H9 (cell line): ENCODE measurements around the gene EHBP1. TPM values are rescaled to one million over a fixed set of nuclear protein-coding genes. Genes with fewer than 3 reads are reported as not detected.

ENCODE experiments used
- DNase-seq: peaks from one replicate; pipeline ENCODE4 v3.0.0-alpha.2; 2017
- H2AFZ ChIP-seq: one replicate; pipeline ENCODE4 v1.6.1; 2013; ENCODE audit warnings: mild to moderate bottlenecking, low read length, control low read depth, moderate library complexity
- H2AK5ac ChIP-seq: 2 replicates; pipeline ENCODE4 v1.6.1; 2013; ENCODE audit warnings: low read length, control low read depth, mixed read lengths; ENCODE audit not compliant: insufficient read length
- H2BK120ac ChIP-seq: one replicate; pipeline ENCODE4 v1.6.1; 2013; ENCODE audit warnings: low read depth, mild to moderate bottlenecking, low read length, control low read depth, inconsistent platforms; ENCODE audit not compliant: poor library complexity, severe bottlenecking
- H2BK12ac ChIP-seq: 2 replicates; pipeline ENCODE4 v1.6.1; 2013; ENCODE audit warnings: low read length, control low read depth, mixed read lengths, low read depth; ENCODE audit not compliant: insufficient read length
- H2BK15ac ChIP-seq: 2 replicates; pipeline ENCODE4 v1.6.1; 2013; ENCODE audit warnings: low read depth, low read length, control low read depth
- H2BK20ac ChIP-seq: one replicate; pipeline ENCODE4 v1.6.1; 2013; ENCODE audit warnings: low read depth, mild to moderate bottlenecking, low read length, control low read depth, inconsistent platforms; ENCODE audit not compliant: poor library complexity, severe bottlenecking
- H2BK5ac ChIP-seq: 2 replicates; pipeline ENCODE4 v1.6.1; 2013; ENCODE audit warnings: low read length, control low read depth, mixed read lengths; ENCODE audit not compliant: insufficient read length
- H3K14ac ChIP-seq: 2 replicates; pipeline ENCODE4 v1.6.1; 2013; ENCODE audit warnings: low read length, control low read depth; ENCODE audit not compliant: insufficient read depth
- H3K18ac ChIP-seq: 2 replicates; pipeline ENCODE4 v1.6.1; 2013; ENCODE audit warnings: low read depth, mild to moderate bottlenecking, mixed read lengths, low read length, control low read depth; ENCODE audit not compliant: insufficient read length
- H3K23ac ChIP-seq: 2 replicates; pipeline ENCODE4 v1.6.1; 2013; ENCODE audit warnings: low read length, control low read depth, mixed read lengths, low read depth; ENCODE audit not compliant: insufficient read length
- H3K23me2 ChIP-seq: 2 replicates; pipeline ENCODE4 v1.6.1; 2013; ENCODE audit warnings: low read depth, mild to moderate bottlenecking, mixed read lengths, low read length, control low read depth; ENCODE audit not compliant: insufficient read length, poor library complexity, severe bottlenecking
- H3K27ac ChIP-seq: 2 replicates; pipeline ENCODE4 v1.5.1; 2013; ENCODE audit warnings: low read length, control low read depth, mixed read lengths, low read depth; ENCODE audit not compliant: insufficient read length
- H3K27me3 ChIP-seq: 2 replicates; pipeline ENCODE4 v1.6.1; 2013; ENCODE audit warnings: low read length, control low read depth, inconsistent platforms; ENCODE audit not compliant: insufficient read depth
- H3K4ac ChIP-seq: 2 replicates; pipeline ENCODE4 v1.6.1; 2013; ENCODE audit warnings: low read depth, mild to moderate bottlenecking, control low read depth, inconsistent platforms, low read length, moderate library complexity
- H3K4me1 ChIP-seq: 2 replicates; pipeline ENCODE4 v1.6.1; 2013; ENCODE audit warnings: low read length, control low read depth, inconsistent platforms; ENCODE audit not compliant: insufficient read depth
- H3K4me2 ChIP-seq: 2 replicates; pipeline ENCODE4 v1.6.1; 2013; ENCODE audit warnings: low read length, control low read depth, mixed read lengths; ENCODE audit not compliant: insufficient read length, insufficient read depth
- H3K56ac ChIP-seq: 2 replicates; pipeline ENCODE4 v1.6.1; 2013; ENCODE audit warnings: low read depth, mild to moderate bottlenecking, mixed read lengths, low read length, control low read depth; ENCODE audit not compliant: insufficient read length
- H3K79me1 ChIP-seq: 2 replicates; pipeline ENCODE4 v1.6.1; 2013; ENCODE audit warnings: low read depth, mild to moderate bottlenecking, moderate library complexity, low read length, control low read depth, inconsistent platforms; ENCODE audit not compliant: insufficient read depth, poor library complexity, severe bottlenecking
- H3K79me2 ChIP-seq: 2 replicates; pipeline ENCODE4 v1.6.1; 2013; ENCODE audit warnings: low read length, control low read depth, inconsistent platforms; ENCODE audit not compliant: insufficient read depth
- H3K9ac ChIP-seq: 2 replicates; pipeline ENCODE4 v1.6.1; 2013; ENCODE audit warnings: low read length, control low read depth, mixed read lengths; ENCODE audit not compliant: insufficient read length; ENCODE audit errors: extremely low read depth
- H3K9me3 ChIP-seq: one replicate; pipeline ENCODE4 v1.6.1; 2013; ENCODE audit warnings: low read depth, low read length, inconsistent platforms; ENCODE audit not compliant: control insufficient read depth
- H3T11ph ChIP-seq: one replicate; pipeline ENCODE4 v1.6.1; 2013; ENCODE audit warnings: mild to moderate bottlenecking, low read length, control low read depth, inconsistent platforms
- H4K20me1 ChIP-seq: one replicate; pipeline ENCODE4 v1.6.1; 2013; ENCODE audit not compliant: control insufficient read depth, insufficient read length, insufficient read depth
- H4K5ac ChIP-seq: 2 replicates; pipeline ENCODE4 v1.6.1; 2013; ENCODE audit warnings: low read depth, mild to moderate bottlenecking, mixed read lengths, low read length, control low read depth; ENCODE audit not compliant: insufficient read length
- H4K8ac ChIP-seq: replicated peaks from 2 replicates; pipeline ENCODE4 v1.6.1; 2013; ENCODE audit warnings: low read length, control low read depth, mixed read lengths, low read depth; ENCODE audit not compliant: insufficient read length
- H4K91ac ChIP-seq: 2 replicates; pipeline ENCODE4 v1.6.1; 2013; ENCODE audit warnings: low read depth, mild to moderate bottlenecking, moderate library complexity, mixed read lengths, low read length, control low read depth; ENCODE audit not compliant: insufficient read length
- H3K27ac Mint-ChIP-seq, 3 experiments: 2 replicates in 2 of 3; 3 replicates in 1 of 3; pipeline ENCODE4 v1.8.0; 2020 to 2021; ENCODE audit warnings: mixed read lengths in 3 of 3, mild to moderate bottlenecking in 1 of 3, moderate library complexity in 1 of 3
- H3K27me3 Mint-ChIP-seq: 2 replicates; pipeline ENCODE4 v1.8.0; 2021; ENCODE audit warnings: low read depth, mild to moderate bottlenecking, moderate library complexity, mixed read lengths
- H3K36me3 Mint-ChIP-seq, 3 experiments: 2 replicates in 2 of 3; 3 replicates in 1 of 3; pipeline ENCODE4 v1.8.0; 2020 to 2021; ENCODE audit warnings: low read depth in 3 of 3, mixed read lengths in 3 of 3; ENCODE audit not compliant: insufficient read depth in 1 of 3
- H3K4me1 Mint-ChIP-seq, 2 experiments: 2 replicates each; pipeline ENCODE4 v1.8.0; 2020; ENCODE audit warnings: mixed read lengths in 2 of 2
- H3K4me3 Mint-ChIP-seq, 2 experiments: 2 replicates in 1 of 2; 3 replicates in 1 of 2; pipeline ENCODE4 v1.8.0; 2020 to 2021; ENCODE audit warnings: mild to moderate bottlenecking in 2 of 2, mixed read lengths in 2 of 2, moderate library complexity in 1 of 2
- H3K9me3 Mint-ChIP-seq, 2 experiments: 2 replicates in 1 of 2; 3 replicates in 1 of 2; pipeline ENCODE4 v1.8.0; 2020; ENCODE audit warnings: mild to moderate bottlenecking in 2 of 2, mixed read lengths in 2 of 2, moderate library complexity in 1 of 2
- CTCF ChIP-seq: fragments of 200-600 bp; sonication (generic); conservative IDR thresholded peaks from 3 replicates; pipeline ENCODE4 v1.8.0; 2021; ENCODE audit warnings: antibody characterized with exemption, mild to moderate bottlenecking
- total RNA-seq: library from RNA; stranded (reverse); gene quantifications from 2 replicates; pipeline ENCODE4 v1.2.1, GENCODE V29; 2021

EHBP1 gene
- total RNA-seq, 1 experiment from 2014 or later, result 35.6 TPM

DNA sequence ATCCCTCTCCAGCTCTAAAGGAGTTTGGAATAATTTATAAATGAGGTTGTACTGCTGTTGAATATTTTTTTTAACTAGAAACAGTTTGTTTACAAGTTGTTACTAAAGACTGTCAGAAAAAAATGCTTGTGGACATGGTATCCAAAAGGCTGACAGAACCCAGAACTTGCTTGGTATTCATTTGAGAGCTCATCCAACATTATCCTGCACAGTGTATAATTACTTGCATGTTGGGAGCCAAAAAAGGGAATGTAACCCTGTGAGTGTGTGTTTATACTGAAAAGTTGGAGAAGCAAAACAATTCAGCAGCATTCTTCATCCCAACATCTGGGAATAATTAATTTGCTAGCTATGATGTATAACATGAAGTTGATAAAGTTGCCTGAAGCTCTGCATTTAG is 42.1 kb upstream of the EHBP1 start:
- H3K79me2 ChIP-seq, result no peaks in the 10 kb centered on the region
- no peak overlapping the region for H3K18ac ChIP-seq
- no peak overlapping the region for H2BK120ac ChIP-seq
- no peak overlapping the region for H3K4me2 ChIP-seq
- no peak overlapping the region for H3K9ac ChIP-seq
- H4K5ac ChIP-seq, result no peak overlapping the region
- no peak overlapping the region for H2AFZ ChIP-seq
- H2BK12ac ChIP-seq, result no peak overlapping the region
- no peaks in the 10 kb centered on the region for H4K20me1 ChIP-seq
- Mint-ChIP-seq H3K9me3 (no peaks in the 10 kb centered on the region), H3K36me3 (no peaks in the 10 kb centered on the region), H3K4me3 (no peak overlapping the region), H3K27ac (no peak overlapping the region), H3K27me3 (no peaks in the 10 kb centered on the region), H3K4me1 (peaks cover 10 to 19% of the 10 kb centered on the region in 2 experiments; a peak in 3 of 4 replicates)
- H2BK20ac ChIP-seq, result no peak overlapping the region
- no peak overlapping the region for H3K56ac ChIP-seq
- no peak for TF ChIP-seq CTCF
- H3K14ac ChIP-seq, result no peak overlapping the region
- H3K4me1 ChIP-seq, result peaks cover 3% of the 10 kb centered on the region; the same call in 1 of the 2 replicates
- H3K27ac ChIP-seq, result no peak overlapping the region
- no peaks in the 10 kb centered on the region for H3K27me3 ChIP-seq
- no peak overlapping the region for H4K8ac ChIP-seq
- H3K9me3 ChIP-seq, result no peaks in the 10 kb centered on the region
- no peak overlapping the region for H2AK5ac ChIP-seq
- H3K23me2 ChIP-seq, result no peaks in the 10 kb centered on the region
- no peak overlapping the region for H3K23ac ChIP-seq
- H2BK5ac ChIP-seq, result no peak overlapping the region
- no peaks in the 10 kb centered on the region for H3K79me1 ChIP-seq
- no peak overlapping the region for H4K91ac ChIP-seq
- no peak overlapping the region for H3K4ac ChIP-seq
- no peak overlapping the region for H2BK15ac ChIP-seq
- H3T11ph ChIP-seq, result no peak overlapping the region
- no peak for DNase-seq
